Smooth muscle cell (in vitro differentiated cells): ENCODE measurements around the gene KCNA10. TPM values are rescaled to one million over a fixed set of nuclear protein-coding genes. Genes with fewer than 3 reads are reported as not detected.

Source experiments
- DNase-seq: peaks from one replicate; lab custom pipeline; 2025; ENCODE audit not compliant: unreplicated experiment; lab: John Stamatoyannopoulos, UW
- H2AFZ ChIP-seq: fragments of 200-600 bp; sonication (generic); 2 replicates; pipeline ENCODE4 v1.6.0; 2016; ENCODE audit warnings: antibody characterized with exemption, low read depth, mild to moderate bottlenecking
- H3F3A ChIP-seq: fragments of 200-600 bp; sonication (generic); 2 replicates; pipeline ENCODE4 v1.6.0; 2017; ENCODE audit warnings: antibody characterized with exemption, low read depth
- H3K27ac ChIP-seq: fragments of 200-600 bp; sonication (generic); 2 replicates; pipeline ENCODE4 v1.5.1; 2016; ENCODE audit warnings: low read depth, mild to moderate bottlenecking
- H3K27me3 ChIP-seq: fragments of 200-600 bp; sonication (generic); 2 replicates; pipeline ENCODE4 v1.6.1; 2016; ENCODE audit warnings: low read depth, mild to moderate bottlenecking
- H3K36me3 ChIP-seq: fragments of 200-600 bp; sonication (generic); 2 replicates; pipeline ENCODE4 v1.5.1; 2016; ENCODE audit warnings: low read depth
- H3K4me1 ChIP-seq: fragments of 200-600 bp; sonication (generic); 2 replicates; pipeline ENCODE4 v1.5.1; 2016; ENCODE audit warnings: low read depth
- H3K4me2 ChIP-seq: fragments of 200-600 bp; sonication (generic); 2 replicates; pipeline ENCODE4 v1.6.0; 2016; ENCODE audit warnings: mild to moderate bottlenecking
- H3K4me3 ChIP-seq: fragments of 200-600 bp; sonication (generic); 2 replicates; pipeline ENCODE4 v1.5.1; 2016; ENCODE audit warnings: mild to moderate bottlenecking
- H3K79me2 ChIP-seq: fragments of 200-600 bp; sonication (generic); 2 replicates; pipeline ENCODE4 v1.6.0; 2016; ENCODE audit warnings: low read depth, mild to moderate bottlenecking
- H3K9ac ChIP-seq: fragments of 200-600 bp; sonication (generic); 2 replicates; pipeline ENCODE4 v1.6.0; 2016; ENCODE audit warnings: low read depth
- H3K9me3 ChIP-seq: fragments of 200-600 bp; sonication (generic); replicated peaks from 2 replicates; pipeline ENCODE4 v1.5.1; 2016; ENCODE audit warnings: low read depth
- H4K20me1 ChIP-seq: fragments of 200-600 bp; sonication (generic); 2 replicates; pipeline ENCODE4 v1.6.0; 2016; ENCODE audit warnings: low read depth
- WGBS: methylation state at CpG from one replicate; pipeline ENCODE4 v1.1.7; 2016; ENCODE audit warnings: low lambda C conversion rate; 5-methylcytosine and 5-hydroxymethylcytosine counted together
- polyA plus RNA-seq: library from polyadenylated mRNA; unstranded; fragments of >200 nt; fragmentation: Nextera tagmentation; extraction: Ambion mirVana; gene quantifications from 2 replicates; pipeline ENCODE4 v1.2.1, GENCODE V29; 2016
- total RNA-seq: library from RNA; depleted of rRNA; stranded (reverse); fragments of >200 nt; gene quantifications from 2 replicates; pipeline ENCODE4 v1.2.3, GENCODE V29; 2014
- TF ChIP-seq, protein P1 (sequence below): fragments of 200-600 bp; sonication (generic); IDR thresholded peaks from 2 replicates; pipeline ENCODE4 v1.5.1; 2017; ENCODE audit warnings: borderline replicate concordance, mild to moderate bottlenecking, antibody characterized with exemption; ENCODE audit not compliant: insufficient read depth, poor library complexity, severe bottlenecking

KCNA10 gene
- total and polyA plus RNA-seq, 2 experiments from 2014 or later, result not detected

DNA sequence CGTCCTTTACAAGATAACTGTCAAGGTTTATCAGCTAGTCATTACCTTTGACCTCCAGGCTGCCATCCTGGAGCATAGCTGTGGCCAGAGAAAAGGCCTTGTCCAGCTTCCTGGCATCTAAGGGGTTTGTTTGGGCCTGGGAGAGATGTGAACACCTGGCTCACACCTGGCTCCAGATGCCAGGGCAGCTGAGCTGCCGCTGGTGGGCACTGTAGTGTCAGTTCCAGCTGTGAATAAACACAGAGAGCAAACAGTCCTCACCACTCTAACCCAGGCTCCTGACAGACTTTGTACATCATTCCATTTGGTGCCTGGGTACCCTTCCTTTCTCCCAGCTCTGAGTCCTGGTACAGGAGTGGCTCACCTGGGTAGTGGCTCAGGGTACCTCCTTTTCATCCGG, 14.3 kb upstream of the KCNA10 start:
- H3K27me3 ChIP-seq, result peaks cover 63% of the 10 kb centered on the region
- H4K20me1 ChIP-seq, result no peaks in the 10 kb centered on the region
- no peak overlapping the region for H3K4me2 ChIP-seq
- TF ChIP-seq, protein P1, sequence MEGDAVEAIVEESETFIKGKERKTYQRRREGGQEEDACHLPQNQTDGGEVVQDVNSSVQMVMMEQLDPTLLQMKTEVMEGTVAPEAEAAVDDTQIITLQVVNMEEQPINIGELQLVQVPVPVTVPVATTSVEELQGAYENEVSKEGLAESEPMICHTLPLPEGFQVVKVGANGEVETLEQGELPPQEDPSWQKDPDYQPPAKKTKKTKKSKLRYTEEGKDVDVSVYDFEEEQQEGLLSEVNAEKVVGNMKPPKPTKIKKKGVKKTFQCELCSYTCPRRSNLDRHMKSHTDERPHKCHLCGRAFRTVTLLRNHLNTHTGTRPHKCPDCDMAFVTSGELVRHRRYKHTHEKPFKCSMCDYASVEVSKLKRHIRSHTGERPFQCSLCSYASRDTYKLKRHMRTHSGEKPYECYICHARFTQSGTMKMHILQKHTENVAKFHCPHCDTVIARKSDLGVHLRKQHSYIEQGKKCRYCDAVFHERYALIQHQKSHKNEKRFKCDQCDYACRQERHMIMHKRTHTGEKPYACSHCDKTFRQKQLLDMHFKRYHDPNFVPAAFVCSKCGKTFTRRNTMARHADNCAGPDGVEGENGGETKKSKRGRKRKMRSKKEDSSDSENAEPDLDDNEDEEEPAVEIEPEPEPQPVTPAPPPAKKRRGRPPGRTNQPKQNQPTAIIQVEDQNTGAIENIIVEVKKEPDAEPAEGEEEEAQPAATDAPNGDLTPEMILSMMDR, result no peak
- no peaks in the 10 kb centered on the region for H3K36me3 ChIP-seq
- H3K4me3 ChIP-seq, result no peak overlapping the region
- H3K27ac ChIP-seq, result no peak overlapping the region
- 75% methylated on average over 3 of the region's 3 CpGs for WGBS
- no peak overlapping the region for H2AFZ ChIP-seq
- no peaks in the 10 kb centered on the region for H3K79me2 ChIP-seq
- no peak for DNase-seq
- no peak overlapping the region for H3K9ac ChIP-seq
- no peaks in the 10 kb centered on the region for H3K4me1 ChIP-seq
- no peaks in the 10 kb centered on the region for H3K9me3 ChIP-seq
- H3F3A ChIP-seq, result no peaks in the 10 kb centered on the region

DNA sequence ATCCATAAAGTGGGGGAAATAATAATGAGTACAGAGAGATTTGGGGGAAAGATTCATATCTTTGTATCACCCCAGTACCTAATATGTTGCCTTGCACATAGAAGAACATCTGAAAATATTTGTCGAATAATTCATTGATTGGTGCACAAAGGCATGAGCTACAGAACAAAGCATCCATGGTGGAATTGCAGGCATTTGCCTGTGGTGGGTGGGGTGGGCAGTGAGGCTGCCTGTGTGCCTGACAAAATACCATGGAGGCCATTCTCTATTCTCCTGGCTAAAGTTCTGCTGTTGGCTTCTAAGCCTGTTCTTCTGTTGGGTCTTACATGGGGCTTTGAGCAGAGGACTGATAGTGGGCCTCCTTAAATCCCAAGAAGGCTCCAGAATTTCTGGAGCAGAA, 10.0 kb upstream of the KCNA10 start:
- no peaks in the 10 kb centered on the region for H3K79me2 ChIP-seq
- no peaks in the 10 kb centered on the region for H3K9me3 ChIP-seq
- no peaks in the 10 kb centered on the region for H3K36me3 ChIP-seq
- no peak overlapping the region for H3K4me2 ChIP-seq
- WGBS, result 95% methylated on average over 1 of the region's 1 CpG
- peaks cover 75% of the 10 kb centered on the region for H3K27me3 ChIP-seq
- H3K9ac ChIP-seq, result no peak overlapping the region
- TF ChIP-seq, protein P1, result no peak
- H4K20me1 ChIP-seq, result no peaks in the 10 kb centered on the region
- no peak overlapping the region for H3K4me3 ChIP-seq
- H3K4me1 ChIP-seq, result no peaks in the 10 kb centered on the region
- H2AFZ ChIP-seq, result no peak overlapping the region
- DNase-seq, result no peak
- H3K27ac ChIP-seq, result no peak overlapping the region
- no peaks in the 10 kb centered on the region for H3F3A ChIP-seq

DNA sequence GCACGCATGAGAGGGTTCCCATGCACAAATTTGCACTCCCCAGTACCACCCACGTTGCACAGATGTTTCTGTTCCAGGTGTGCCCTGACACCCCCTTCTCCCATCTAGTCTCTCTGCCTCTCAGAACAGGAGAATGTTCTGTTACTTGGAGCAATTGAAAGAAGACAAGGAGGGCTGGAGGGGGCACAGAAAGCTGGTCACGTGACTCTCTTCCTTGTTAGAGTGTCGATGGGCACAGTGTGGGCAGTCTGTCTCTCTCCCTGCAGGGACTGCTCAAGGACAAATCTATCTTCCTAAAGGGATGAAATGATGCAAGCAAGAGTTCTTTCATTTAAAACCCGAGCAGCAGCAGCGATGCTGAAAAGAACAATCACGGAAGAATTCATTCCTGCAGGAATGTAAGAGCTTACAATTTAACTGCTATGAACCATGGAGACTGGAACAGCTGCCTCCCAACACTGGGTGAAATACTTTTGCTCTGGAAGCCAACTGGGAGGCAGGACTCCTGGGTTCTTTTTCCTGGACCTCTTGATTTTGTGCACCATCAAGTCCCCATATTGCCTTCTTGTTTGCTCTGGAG, 7.3 kb upstream of the KCNA10 start:
- Histone ChIP-seq H3K4me3 (no peak overlapping the region), H3K27me3 (peaks cover 51% of the 10 kb centered on the region), H3K9ac (no peak overlapping the region), H3K27ac (no peak overlapping the region), H3K9me3 (no peaks in the 10 kb centered on the region), H3K4me1 (no peaks in the 10 kb centered on the region), H3K79me2 (no peaks in the 10 kb centered on the region), H3K36me3 (no peaks in the 10 kb centered on the region), H2AFZ (no peak overlapping the region), H4K20me1 (no peaks in the 10 kb centered on the region), H3K4me2 (no peak overlapping the region), H3F3A (no peaks in the 10 kb centered on the region)
- TF ChIP-seq, protein P1, result no peak
- no peak for DNase-seq
- 86% methylated on average over 7 of the region's 7 CpGs for WGBS

DNA sequence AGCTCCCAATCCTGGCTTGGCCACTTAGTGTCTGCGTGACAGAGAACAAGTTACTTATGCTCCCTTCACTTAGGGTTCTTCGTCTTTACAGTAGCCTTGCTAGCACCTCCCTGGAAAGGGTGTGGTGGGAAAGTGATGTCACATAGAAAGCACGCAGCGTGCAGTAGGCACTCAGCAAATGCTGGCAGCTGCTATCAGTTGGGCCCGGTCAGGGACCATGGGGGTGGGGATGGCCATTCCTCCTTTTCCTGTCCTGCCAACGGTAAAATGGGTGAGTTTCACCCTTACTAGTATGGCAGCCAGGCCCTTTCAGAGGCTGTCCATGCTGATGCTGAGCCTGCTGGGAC, 6.2 kb upstream of the KCNA10 start:
- TF ChIP-seq, protein P1, result no peak
- H3K4me1 ChIP-seq, result no peaks in the 10 kb centered on the region

More for the DNA sequence above, 6.2 kb upstream of the KCNA10 start:
- Histone ChIP-seq H3K9ac (no peak overlapping the region), H3K27ac (no peak overlapping the region), H3F3A (no peaks in the 10 kb centered on the region), H3K36me3 (no peaks in the 10 kb centered on the region), H3K9me3 (no peaks in the 10 kb centered on the region), H4K20me1 (no peaks in the 10 kb centered on the region), H2AFZ (no peak overlapping the region), H3K4me2 (no peak overlapping the region), H3K4me3 (no peak overlapping the region), H3K27me3 (peaks cover 43% of the 10 kb centered on the region), H3K79me2 (no peaks in the 10 kb centered on the region)
- 76% methylated on average over 6 of the region's 6 CpGs for whole genome bisulfite sequencing
- no peak for DNase-seq
